HG02642 (cell line): ENCODE data around the gene ENTPD3.

Experiments used
- ATAC-seq: cut with Tn5 transposase; IDR thresholded peaks from one replicate; pipeline ENCODE4 v1.9.1; 2021; ENCODE audit warnings: mild to moderate bottlenecking; ENCODE audit not compliant: unreplicated experiment, poor library complexity

The ENTPD3 gene

GRCh38 chr3:40398346-40398745 lies 11.4 kb downstream of the ENTPD3 start:
- ATAC-seq = no peak

- ATAC-seq = no peak
Measured at GRCh38 chr3:40404591-40405198, 17.7 kb downstream of the ENTPD3 start.

DNA sequence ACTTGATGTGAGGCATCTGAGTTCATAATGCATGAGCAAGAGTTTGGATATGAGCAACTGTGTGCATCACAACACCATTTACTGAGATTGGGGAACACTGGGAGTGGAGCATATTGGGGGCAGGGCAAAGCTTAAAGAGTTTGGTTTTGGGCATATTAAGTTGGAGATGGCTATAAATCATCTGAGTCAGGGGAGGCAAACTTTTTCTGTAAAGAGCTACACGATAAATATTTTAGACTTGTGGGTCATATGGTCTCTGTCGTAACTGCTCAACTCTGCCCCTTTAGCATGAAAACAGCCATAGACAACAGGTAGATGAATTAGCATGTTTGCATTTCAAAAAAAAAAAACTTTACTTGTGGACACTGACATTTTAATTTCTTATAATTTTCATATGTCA lies 20.0 kb downstream of the ENTPD3 start:
- no peak for ATAC-seq

- ATAC-seq = no peak
Measured at GRCh38 chr3:40407611-40408010, 20.6 kb downstream of the ENTPD3 start.

DNA sequence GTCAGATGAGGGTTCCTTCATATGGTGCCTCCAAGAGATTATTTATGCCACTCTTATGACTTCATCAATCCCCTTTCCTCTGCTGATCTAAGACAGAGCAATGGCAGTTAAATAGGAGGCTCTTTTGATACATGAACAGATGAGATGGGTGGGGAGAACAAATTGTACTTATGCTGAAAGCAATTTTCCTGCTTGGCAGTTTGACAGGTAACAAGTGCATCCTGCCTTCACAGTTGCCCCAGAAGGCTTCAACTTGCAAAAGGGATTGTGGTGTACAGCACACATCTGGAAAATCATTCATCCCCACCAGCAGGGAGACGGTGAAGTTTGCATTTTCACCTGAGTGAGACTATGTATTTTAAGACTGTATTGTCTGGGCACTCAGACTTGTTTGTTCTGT lies 27.3 kb downstream of the ENTPD3 start:
- ATAC-seq = no peak

DNA sequence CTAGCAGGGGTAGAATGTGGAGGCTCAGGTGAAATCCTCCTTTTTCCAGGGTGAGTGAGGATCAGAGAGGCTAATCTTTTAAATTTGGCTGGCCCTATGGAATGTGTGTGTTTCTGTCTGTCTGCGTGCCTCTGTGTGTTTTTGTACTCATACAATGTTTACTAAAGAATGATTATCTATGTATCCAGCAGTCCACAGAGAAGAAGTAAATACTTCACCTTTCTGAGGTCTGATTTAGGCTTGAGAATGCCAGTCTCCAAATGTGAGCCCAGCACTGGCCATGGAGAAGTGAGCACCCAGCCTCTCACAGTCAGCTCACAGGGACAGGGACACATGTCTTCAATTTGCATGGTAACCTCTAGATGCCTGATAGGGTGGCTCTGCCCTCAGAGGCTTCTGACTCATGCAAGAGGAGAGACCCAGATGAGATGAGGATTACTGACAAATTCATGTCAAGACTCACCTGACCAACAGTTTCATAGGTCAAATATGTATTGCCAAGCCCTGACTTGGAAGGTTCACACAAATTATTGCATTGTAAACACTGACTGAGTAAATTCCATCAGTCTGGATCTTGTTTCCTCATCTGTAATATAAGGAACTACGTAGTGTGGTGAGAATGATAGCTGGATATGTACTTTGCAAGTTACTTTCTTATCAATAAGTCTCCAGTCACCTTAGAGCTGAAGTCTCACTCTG lies 31.0 kb downstream of the ENTPD3 start:
- ATAC-seq = no peak

DNA sequence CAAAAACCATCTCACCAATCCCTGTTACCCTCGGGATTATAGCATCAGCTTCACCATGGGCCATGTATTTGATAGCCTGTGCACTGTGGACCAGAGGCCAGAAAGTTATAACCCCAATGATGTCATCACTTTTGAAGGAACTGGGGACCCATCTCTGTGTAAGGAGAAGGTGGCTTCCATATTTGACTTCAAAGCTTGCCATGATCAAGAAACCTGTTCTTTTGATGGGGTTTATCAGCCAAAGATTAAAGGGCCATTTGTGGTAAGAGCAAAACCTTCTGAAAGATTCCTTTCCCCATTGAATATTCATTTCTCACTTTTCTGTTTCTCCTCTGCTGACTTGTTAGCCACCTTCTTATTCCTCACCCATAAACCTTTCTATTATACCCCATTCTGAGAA lies 35.9 kb downstream of the ENTPD3 start:
- ATAC-seq = no peak

DNA sequence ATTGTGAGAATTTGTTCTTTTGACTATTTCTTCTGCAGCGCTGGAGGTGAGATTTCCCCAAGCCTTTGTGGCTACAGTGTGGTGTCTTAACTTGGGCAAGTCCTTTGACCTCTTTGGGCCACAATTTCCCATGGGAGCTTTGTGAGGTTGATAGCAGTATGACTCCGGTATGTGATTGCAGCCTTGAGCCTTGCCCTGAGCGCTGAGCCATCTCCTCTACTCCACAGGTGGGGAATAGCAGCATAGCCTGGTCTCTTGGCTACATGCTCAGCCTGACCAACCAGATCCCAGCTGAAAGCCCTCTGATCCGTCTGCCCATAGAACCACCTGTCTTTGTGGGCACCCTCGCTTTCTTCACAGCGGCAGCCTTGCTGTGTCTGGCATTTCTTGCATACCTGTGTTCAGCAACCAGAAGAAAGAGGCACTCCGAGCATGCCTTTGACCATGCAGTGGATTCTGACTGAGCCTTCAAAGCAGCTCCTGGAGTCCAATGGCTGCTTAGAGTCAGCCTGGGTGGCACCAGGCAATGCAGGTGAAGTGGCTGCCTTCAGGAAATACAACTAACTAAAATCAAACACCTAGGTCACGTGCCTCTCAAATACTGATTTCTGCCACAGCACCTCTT lies 40.2 kb downstream of the ENTPD3 start:
- ATAC-seq = no peak

GRCh38 chr3:40432793-40433192 lies 45.8 kb downstream of the ENTPD3 start:
- no peak for ATAC-seq

DNA sequence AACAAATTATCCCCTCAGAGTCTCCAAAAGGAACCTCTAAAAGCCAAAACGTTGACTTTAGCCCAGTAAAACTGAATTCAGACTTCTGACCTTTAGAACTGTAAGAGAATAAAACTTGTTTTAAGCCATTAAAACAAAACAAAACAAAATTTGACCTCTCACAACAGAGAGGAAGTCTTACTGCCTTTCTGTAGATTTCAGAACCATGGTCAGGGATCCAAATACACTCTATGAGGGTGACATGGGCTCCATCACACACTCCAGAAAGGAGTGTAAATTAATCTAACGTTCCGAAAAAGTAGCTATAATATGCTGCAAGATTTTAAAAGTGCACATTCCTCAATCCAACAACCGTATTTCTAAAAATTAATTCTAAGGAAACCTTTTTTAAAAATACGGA lies 50.9 kb downstream of the ENTPD3 start:
- no peak for ATAC-seq

DNA sequence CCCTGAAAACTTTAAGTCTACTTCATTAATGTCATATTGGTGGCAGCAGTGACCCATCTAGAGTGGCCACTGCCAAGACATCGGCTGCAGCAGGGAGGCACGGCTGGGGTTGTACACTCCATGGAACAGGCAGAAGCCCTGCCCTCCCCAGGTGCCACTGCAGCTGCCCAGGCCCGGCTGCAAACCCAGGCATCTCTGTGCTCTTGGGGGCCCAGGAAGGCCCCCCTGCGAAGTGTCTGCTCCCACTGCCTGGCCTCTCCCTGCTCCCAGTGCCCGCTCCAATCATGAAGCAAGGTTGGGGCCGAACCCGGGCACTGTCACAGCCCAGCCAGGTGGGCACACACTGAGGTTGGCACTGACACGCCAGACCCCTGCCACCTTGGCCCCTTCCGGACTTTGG lies 58.1 kb downstream of the ENTPD3 start:
- ATAC-seq = no peak

DNA sequence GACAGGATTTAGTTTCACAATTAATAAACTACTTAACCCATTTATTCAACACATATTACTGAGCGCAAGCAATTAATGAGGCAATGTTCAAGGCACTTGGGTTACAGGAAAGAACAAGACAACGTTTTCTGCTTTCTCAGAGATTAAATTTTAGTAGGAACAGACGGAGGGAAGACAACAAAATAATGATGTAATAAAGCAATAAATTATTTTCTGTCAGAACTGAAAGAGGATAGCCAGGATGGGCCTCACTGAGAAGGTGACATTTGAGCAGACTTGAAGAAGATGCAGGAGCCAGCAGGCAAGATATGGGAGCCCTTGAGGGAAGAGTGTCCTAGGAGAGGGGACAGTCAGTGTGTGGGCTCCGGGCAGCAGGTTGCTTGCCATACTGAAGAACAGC lies 58.9 kb downstream of the ENTPD3 start:
- ATAC-seq = no peak

- no peak for ATAC-seq
Measured at GRCh38 chr3:40450438-40450837, 63.5 kb downstream of the ENTPD3 start.

DNA sequence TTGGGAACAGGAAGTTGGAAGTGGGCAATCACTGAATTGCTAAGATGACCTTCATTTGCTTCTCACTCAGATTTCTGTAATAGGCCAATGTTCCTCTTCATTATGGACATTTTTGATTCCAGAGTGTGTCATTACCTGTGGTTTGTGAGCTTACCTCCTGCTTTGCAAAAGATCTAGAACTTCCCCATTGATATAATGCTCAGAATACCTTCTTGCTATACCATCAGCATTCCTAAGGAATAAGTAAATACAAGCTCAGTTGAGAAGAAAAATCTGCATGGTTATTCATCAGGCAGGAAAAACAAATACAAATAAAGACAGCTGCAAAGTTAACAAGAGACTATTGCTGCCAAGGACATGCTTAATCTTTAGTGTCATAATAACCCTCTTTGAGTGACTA lies 64.6 kb downstream of the ENTPD3 start:
- ATAC-seq = no peak

- no peak for ATAC-seq
Measured at GRCh38 chr3:40452057-40452456, 65.1 kb downstream of the ENTPD3 start.

DNA sequence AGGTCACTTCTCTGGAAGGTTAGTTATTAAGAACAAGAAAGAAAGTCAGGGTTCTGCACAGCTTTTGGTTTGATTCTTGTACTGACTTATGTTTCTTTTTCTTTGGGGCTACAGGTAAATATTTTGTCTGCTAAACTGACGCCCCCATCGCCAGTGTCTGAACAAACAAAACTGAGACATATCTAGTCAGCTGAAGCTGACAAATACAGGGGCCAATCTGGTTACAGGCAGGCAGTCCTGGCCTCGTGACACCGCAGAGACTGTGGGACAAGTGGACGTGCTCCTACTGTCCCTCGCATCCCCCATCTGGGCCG lies 65.5 kb downstream of the ENTPD3 start:
- no peak for ATAC-seq

- ATAC-seq = peak; percentile 93
Measured at GRCh38 chr3:40452876-40453730, 66.1 kb downstream of the ENTPD3 start.

DNA sequence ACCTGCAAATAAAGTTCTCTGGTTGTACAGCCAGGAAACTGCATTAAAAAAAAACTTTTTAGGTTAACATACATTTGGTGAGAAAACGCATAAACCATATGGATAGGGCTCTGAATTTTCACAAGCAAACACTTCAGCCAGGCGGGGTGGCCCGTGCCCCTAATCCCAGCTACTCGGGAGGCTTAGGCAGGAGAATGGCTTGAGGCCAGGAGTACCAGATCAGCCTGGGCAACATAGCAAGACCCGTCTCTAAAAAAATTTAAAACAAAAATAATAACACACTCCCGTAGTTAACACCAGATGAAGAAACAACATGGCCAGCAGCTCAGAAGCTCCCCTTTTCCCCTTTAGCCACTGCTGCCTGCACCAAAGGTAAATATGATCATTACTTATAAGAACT lies 66.9 kb downstream of the ENTPD3 start:
- ATAC-seq = no peak

GRCh38 chr3:40455328-40455727 lies 68.3 kb downstream of the ENTPD3 start:
- ATAC-seq = no peak

GRCh38 chr3:40456279-40456939 lies 69.4 kb downstream of the ENTPD3 start:
- ATAC-seq = no peak
